Mesodermal cell (in vitro differentiated cells): Measurements from ENCODE around the gene NEMP1.

Source experiments
- H3K27ac ChIP-seq: 2 replicates; pipeline ENCODE4 v1.7.0; 2013; ENCODE audit warnings: mild to moderate bottlenecking, low read depth, low read length, moderate library complexity; ENCODE audit not compliant: severe bottlenecking
- H3K36me3 ChIP-seq: 2 replicates; pipeline ENCODE4 v1.7.1; 2013; ENCODE audit warnings: mild to moderate bottlenecking, low read length, moderate library complexity; ENCODE audit not compliant: control insufficient read depth, insufficient read depth
- H3K4me1 ChIP-seq: one replicate; pipeline ENCODE4 v1.7.1; 2013; ENCODE audit warnings: mild to moderate bottlenecking, low read length; ENCODE audit not compliant: insufficient read depth, control insufficient read depth, poor library complexity, severe bottlenecking
- H3K4me3 ChIP-seq: 2 replicates; pipeline ENCODE4 v1.7.0; 2013; ENCODE audit warnings: low read length, control low read depth, mild to moderate bottlenecking; ENCODE audit not compliant: insufficient read depth, poor library complexity, severe bottlenecking; ENCODE audit errors: extremely low read depth
- H3K9me3 ChIP-seq: 2 replicates; pipeline ENCODE4 v1.7.1; 2013; ENCODE audit warnings: mild to moderate bottlenecking, low read length, moderate library complexity; ENCODE audit not compliant: control insufficient read depth
- WGBS, 2 experiments: methylation state at CpG; one replicate each; pipeline ENCODE4 v1.1.5; 2013; ENCODE audit warnings: missing lambda C conversion rate in 2 of 2; ENCODE audit not compliant: insufficient coverage in 2 of 2; 5-methylcytosine and 5-hydroxymethylcytosine counted together

Gene NEMP1

GRCh38 chr12:57105011-57105753, 26.6 kb upstream of the NEMP1 start:
- WGBS, 2 experiments = 96% methylated on average over 11 to 12 of the region's 14 CpGs
- H3K27ac ChIP-seq = no peak overlapping the region
- no peak overlapping the region for H3K4me3 ChIP-seq
- H3K36me3 ChIP-seq = peaks cover 46% of the 10 kb centered on the region
- H3K4me1 ChIP-seq = peaks cover 7% of the 10 kb centered on the region
- H3K9me3 ChIP-seq = no peaks in the 10 kb centered on the region

- Histone ChIP-seq H3K36me3 (peaks cover 51% of the 10 kb centered on the region), H3K4me1 (peaks cover 7% of the 10 kb centered on the region), H3K4me3 (no peak overlapping the region), H3K27ac (no peak overlapping the region), H3K9me3 (no peaks in the 10 kb centered on the region)
- 96 to 100% methylated on average over 7 to 10 of the region's 12 CpGs for WGBS, 2 experiments
Measured at GRCh38 chr12:57104292-57104910, 25.8 kb upstream of the NEMP1 start.

- H3K4me3 ChIP-seq = no peak overlapping the region
- H3K4me1 ChIP-seq = peaks cover 7% of the 10 kb centered on the region
- no peaks in the 10 kb centered on the region for H3K9me3 ChIP-seq
- H3K36me3 ChIP-seq = peaks cover 56% of the 10 kb centered on the region
- H3K27ac ChIP-seq = no peak overlapping the region
- 96 to 98% methylated on average over 7 of the region's 7 CpGs for WGBS, 2 experiments
Measured at GRCh38 chr12:57103856-57104255, 25.3 kb upstream of the NEMP1 start.

- H3K4me3 ChIP-seq = no peak overlapping the region
- WGBS, 2 experiments = 95 to 98% methylated on average over 6 to 10 of the region's 15 CpGs
- H3K36me3 ChIP-seq = peaks cover 60% of the 10 kb centered on the region
- H3K4me1 ChIP-seq = peaks cover 7% of the 10 kb centered on the region
- peak overlapping the region; percentile 81 for H3K27ac ChIP-seq
- no peaks in the 10 kb centered on the region for H3K9me3 ChIP-seq
Measured at GRCh38 chr12:57101892-57102695, 23.5 kb upstream of the NEMP1 start.

- no peak overlapping the region for H3K27ac ChIP-seq
- peaks cover 58% of the 10 kb centered on the region for H3K36me3 ChIP-seq
- H3K9me3 ChIP-seq = no peaks in the 10 kb centered on the region
- WGBS, 2 experiments = 95 to 99% methylated on average over 9 to 12 of the region's 12 CpGs
- H3K4me3 ChIP-seq = no peak overlapping the region
- H3K4me1 ChIP-seq = peaks cover 16% of the 10 kb centered on the region
Measured at GRCh38 chr12:57099766-57100165, 21.2 kb upstream of the NEMP1 start.

- peaks cover 58% of the 10 kb centered on the region for H3K36me3 ChIP-seq
- H3K9me3 ChIP-seq = no peaks in the 10 kb centered on the region
- WGBS, 2 experiments = 95 to 97% methylated on average over 7 of the region's 11 CpGs
- no peak overlapping the region for H3K4me3 ChIP-seq
- H3K4me1 ChIP-seq = peaks cover 22% of the 10 kb centered on the region
- H3K27ac ChIP-seq = no peak overlapping the region
Measured at GRCh38 chr12:57099047-57099714, 20.6 kb upstream of the NEMP1 start.

- Histone ChIP-seq H3K4me3 (no peak overlapping the region), H3K27ac (no peak overlapping the region), H3K36me3 (peaks cover 53% of the 10 kb centered on the region), H3K9me3 (no peaks in the 10 kb centered on the region), H3K4me1 (peaks cover 29% of the 10 kb centered on the region)
- no CpG with 5 or more reads among the region's 1 CpG for WGBS, 2 experiments
Measured at GRCh38 chr12:57098546-57098945, 20.0 kb upstream of the NEMP1 start.

- Histone ChIP-seq H3K9me3 (no peaks in the 10 kb centered on the region), H3K27ac (peak overlapping the region; percentile 23), H3K4me3 (no peak overlapping the region), H3K36me3 (peaks cover 63% of the 10 kb centered on the region), H3K4me1 (peaks cover 34% of the 10 kb centered on the region)
- 92 to 94% methylated on average over 8 of the region's 8 CpGs for WGBS, 2 experiments
Measured at GRCh38 chr12:57097554-57097835, 18.9 kb upstream of the NEMP1 start.

- Histone ChIP-seq H3K4me1 (peaks cover 34% of the 10 kb centered on the region), H3K4me3 (no peak overlapping the region), H3K9me3 (no peaks in the 10 kb centered on the region), H3K27ac (peak overlapping the region; percentile 23), H3K36me3 (peaks cover 68% of the 10 kb centered on the region)
- 96 to 100% methylated on average over 5 to 7 of the region's 8 CpGs for WGBS, 2 experiments
Measured at GRCh38 chr12:57096748-57097553, 18.4 kb upstream of the NEMP1 start.

- H3K27ac ChIP-seq = no peak overlapping the region
- H3K4me3 ChIP-seq = no peak overlapping the region
Measured at GRCh38 chr12:57096099-57096572, 17.5 kb upstream of the NEMP1 start.

More at GRCh38 chr12:57096099-57096572, 17.5 kb upstream of the NEMP1 start:
- H3K4me1 ChIP-seq = peaks cover 41% of the 10 kb centered on the region
- 97 to 100% methylated on average over 1 to 5 of the region's 6 CpGs for WGBS, 2 experiments
- H3K9me3 ChIP-seq = no peaks in the 10 kb centered on the region
- peaks cover 76% of the 10 kb centered on the region for H3K36me3 ChIP-seq
